ENCODE data around the gene TMPO. TPM values are rescaled to one million over a fixed set of nuclear protein-coding genes. Genes with fewer than 3 reads are reported as not detected.

Gene TMPO
- total RNA-seq, 1 experiment from 2014 or later: 176 TPM

DNA sequence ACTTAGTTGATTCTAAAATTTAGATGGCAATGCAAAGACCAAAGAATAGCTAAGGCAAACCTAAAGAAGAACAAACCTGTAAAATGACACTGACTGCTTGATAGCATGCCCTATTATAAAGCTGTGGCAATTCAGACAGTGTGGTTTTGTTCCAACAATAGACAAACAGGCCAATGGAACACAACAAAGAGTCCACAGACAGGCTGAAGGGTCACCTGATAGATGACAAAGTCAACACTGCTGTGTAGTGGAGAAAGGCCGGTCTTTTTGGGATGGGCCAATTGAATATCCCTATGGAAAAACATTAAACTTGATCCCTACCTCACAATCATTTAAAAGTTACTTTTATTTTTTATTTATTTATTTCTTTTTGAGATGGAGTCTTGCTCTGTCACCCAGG lies 44.3 kb downstream of the TMPO start:
- no peaks in the 10 kb centered on the region for H3K4me1 Mint-ChIP-seq
- no peak for ATAC-seq
- no peak overlapping the region for H3K4me3 Mint-ChIP-seq
- H3K9me3 Mint-ChIP-seq: peaks cover 6% of the 10 kb centered on the region; the same call in 1 of the 2 replicates
- TF ChIP-seq TP53 (CRISPR knock-in tag; IDR thresholded peaks at IDR 0.05): no peak
- TF ChIP-seq STAT6 (CRISPR knock-in tag; conservative IDR thresholded peaks at IDR 0.05; ENCODE audit: low read depth): no peak
- no peak for TF ChIP-seq FOXJ3 (CRISPR knock-in tag; IDR thresholded peaks at IDR 0.05; ENCODE audit: borderline replicate concordance)
- no peak for TF ChIP-seq TEAD4 (CRISPR knock-in tag; IDR thresholded peaks at IDR 0.05)
- no peak for TF ChIP-seq NFE2L1 (CRISPR knock-in tag; IDR thresholded peaks at IDR 0.05)
- TF ChIP-seq MYBL2 (CRISPR knock-in tag; IDR thresholded peaks at IDR 0.05): no peak
- TF ChIP-seq, protein P1, sequence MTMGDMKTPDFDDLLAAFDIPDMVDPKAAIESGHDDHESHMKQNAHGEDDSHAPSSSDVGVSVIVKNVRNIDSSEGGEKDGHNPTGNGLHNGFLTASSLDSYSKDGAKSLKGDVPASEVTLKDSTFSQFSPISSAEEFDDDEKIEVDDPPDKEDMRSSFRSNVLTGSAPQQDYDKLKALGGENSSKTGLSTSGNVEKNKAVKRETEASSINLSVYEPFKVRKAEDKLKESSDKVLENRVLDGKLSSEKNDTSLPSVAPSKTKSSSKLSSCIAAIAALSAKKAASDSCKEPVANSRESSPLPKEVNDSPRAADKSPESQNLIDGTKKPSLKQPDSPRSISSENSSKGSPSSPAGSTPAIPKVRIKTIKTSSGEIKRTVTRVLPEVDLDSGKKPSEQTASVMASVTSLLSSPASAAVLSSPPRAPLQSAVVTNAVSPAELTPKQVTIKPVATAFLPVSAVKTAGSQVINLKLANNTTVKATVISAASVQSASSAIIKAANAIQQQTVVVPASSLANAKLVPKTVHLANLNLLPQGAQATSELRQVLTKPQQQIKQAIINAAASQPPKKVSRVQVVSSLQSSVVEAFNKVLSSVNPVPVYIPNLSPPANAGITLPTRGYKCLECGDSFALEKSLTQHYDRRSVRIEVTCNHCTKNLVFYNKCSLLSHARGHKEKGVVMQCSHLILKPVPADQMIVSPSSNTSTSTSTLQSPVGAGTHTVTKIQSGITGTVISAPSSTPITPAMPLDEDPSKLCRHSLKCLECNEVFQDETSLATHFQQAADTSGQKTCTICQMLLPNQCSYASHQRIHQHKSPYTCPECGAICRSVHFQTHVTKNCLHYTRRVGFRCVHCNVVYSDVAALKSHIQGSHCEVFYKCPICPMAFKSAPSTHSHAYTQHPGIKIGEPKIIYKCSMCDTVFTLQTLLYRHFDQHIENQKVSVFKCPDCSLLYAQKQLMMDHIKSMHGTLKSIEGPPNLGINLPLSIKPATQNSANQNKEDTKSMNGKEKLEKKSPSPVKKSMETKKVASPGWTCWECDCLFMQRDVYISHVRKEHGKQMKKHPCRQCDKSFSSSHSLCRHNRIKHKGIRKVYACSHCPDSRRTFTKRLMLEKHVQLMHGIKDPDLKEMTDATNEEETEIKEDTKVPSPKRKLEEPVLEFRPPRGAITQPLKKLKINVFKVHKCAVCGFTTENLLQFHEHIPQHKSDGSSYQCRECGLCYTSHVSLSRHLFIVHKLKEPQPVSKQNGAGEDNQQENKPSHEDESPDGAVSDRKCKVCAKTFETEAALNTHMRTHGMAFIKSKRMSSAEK (CRISPR knock-in tag; IDR thresholded peaks at IDR 0.05; ENCODE audit: borderline replicate concordance): no peak
- no peak for TF ChIP-seq FOXP4 (CRISPR knock-in tag; IDR thresholded peaks at IDR 0.05)
- no peak for TF ChIP-seq FOXP1 (CRISPR knock-in tag; IDR thresholded peaks at IDR 0.05; ENCODE audit: borderline replicate concordance)
- TF ChIP-seq, protein P2, sequence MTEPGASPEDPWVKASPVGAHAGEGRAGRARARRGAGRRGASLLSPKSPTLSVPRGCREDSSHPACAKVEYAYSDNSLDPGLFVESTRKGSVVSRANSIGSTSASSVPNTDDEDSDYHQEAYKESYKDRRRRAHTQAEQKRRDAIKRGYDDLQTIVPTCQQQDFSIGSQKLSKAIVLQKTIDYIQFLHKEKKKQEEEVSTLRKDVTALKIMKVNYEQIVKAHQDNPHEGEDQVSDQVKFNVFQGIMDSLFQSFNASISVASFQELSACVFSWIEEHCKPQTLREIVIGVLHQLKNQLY (CRISPR knock-in tag; IDR thresholded peaks at IDR 0.05): no peak
- TF ChIP-seq MXD4 (CRISPR knock-in tag; IDR thresholded peaks at IDR 0.05; ENCODE audit: borderline replicate concordance): no peak
- TF ChIP-seq CREB1 (CRISPR knock-in tag; IDR thresholded peaks at IDR 0.05): no peak
- TF ChIP-seq CTCF (IDR thresholded peaks at IDR 0.05): no peak
- no peak for TF ChIP-seq EMX1 (CRISPR knock-in tag; IDR thresholded peaks at IDR 0.05)
- TF ChIP-seq ARID4B (CRISPR knock-in tag; IDR thresholded peaks at IDR 0.05; ENCODE audit: borderline replicate concordance): no peak
- TF ChIP-seq GTF2I (CRISPR knock-in tag; conservative IDR thresholded peaks at IDR 0.05): no peak
- TF ChIP-seq ELF4 (CRISPR knock-in tag; IDR thresholded peaks at IDR 0.05; ENCODE audit: low read depth): no peak
- no peak for TF ChIP-seq ZNF423 (CRISPR knock-in tag; IDR thresholded peaks at IDR 0.05)
- TF ChIP-seq RORB (CRISPR knock-in tag; IDR thresholded peaks at IDR 0.05): no peak
- no peak overlapping the region for H3K27ac Mint-ChIP-seq
- no peak for DNase-seq (ENCODE audit: low spot score)
- ChIA-PET POLR2A (no interaction called here), CTCF (no interaction called here)
- no peaks in the 10 kb centered on the region; the same call in 1 of the 2 replicates for H3K27me3 Mint-ChIP-seq (ENCODE audit: low read depth)
- no peaks in the 10 kb centered on the region for H3K36me3 Mint-ChIP-seq

All from WTC11 (cell line).